ENCODE data around the gene BMP4. TPM values are rescaled to one million over a fixed set of nuclear protein-coding genes. Genes with fewer than 3 reads are reported as not detected.

The BMP4 gene
- polyA plus RNA-seq, 1 donor (not counting 4 experiments of a cell fraction or from before 2014, with no cell fraction given): 6.5 TPM

- TF ChIP-seq EZH2 (IDR thresholded peaks at IDR 0.05; ENCODE audit: low read length) (no peak), CTCF (optimal IDR thresholded peaks at IDR 0.05 in 1 of 3, IDR thresholded peaks at IDR 0.05 in 1 of 3, conservative IDR thresholded peaks at IDR 0.05 in 1 of 3; ENCODE audit: extremely low read depth in 1 of 3, insufficient read depth in 2 of 3, low read length in 3 of 3) (no peak)
- no peaks in the 10 kb centered on the region for H3K27me3 ChIP-seq (ENCODE audit: control insufficient read depth, extremely low read depth, insufficient read depth, low read length)
- no peak overlapping the region for H3K4me2 ChIP-seq (ENCODE audit: control insufficient read depth, extremely low read depth, insufficient read depth, low read depth, low read length)
- no peaks in the 10 kb centered on the region for H3K4me1 ChIP-seq (ENCODE audit: control insufficient read depth, extremely low read depth, insufficient read depth, low read length)
- H3K79me2 ChIP-seq (ENCODE audit: control insufficient read depth, insufficient read depth, low read length): no peaks in the 10 kb centered on the region
- H3K9me3 ChIP-seq (ENCODE audit: control insufficient read depth, low read depth, low read length): no peaks in the 10 kb centered on the region
- FAIRE-seq: no peak
- H3K36me3 ChIP-seq (ENCODE audit: control insufficient read depth in 2 of 2, extremely low read depth in 1 of 2, insufficient read depth in 2 of 2, low read length in 2 of 2): peaks cover 0 to 5% of the 10 kb centered on the region in 2 experiments
- H3K9me1 ChIP-seq (ENCODE audit: control insufficient read depth, extremely low read depth, insufficient read depth, low read length): no peaks in the 10 kb centered on the region
- H2AFZ ChIP-seq (ENCODE audit: control insufficient read depth, low read length): no peak overlapping the region
- H3K9ac ChIP-seq (ENCODE audit: control insufficient read depth, extremely low read depth, insufficient read depth, low read length): no peak overlapping the region
- no peak overlapping the region for H3K27ac ChIP-seq (ENCODE audit: control insufficient read depth, insufficient read depth, low read length)
- no peaks in the 10 kb centered on the region for H4K20me1 ChIP-seq (ENCODE audit: control insufficient read depth, extremely low read depth, insufficient read depth, low read length)
- dilution Hi-C loops (cut with MboI; ENCODE audit: extremely low pct_ligation_motif_present, low sequenced_read_pairs): no loop called here
- no peak overlapping the region for H3K4me3 ChIP-seq (ENCODE audit: control insufficient read depth in 2 of 3, extremely low read depth in 1 of 3, insufficient read depth in 2 of 3, low read depth in 1 of 3, low read length in 3 of 3)
- no peak for DNase-seq (ENCODE audit: low read depth, low spot score)
These were observed 9.0 kb downstream of the BMP4 start for GRCh38 chr14:53947452-53948204.

GRCh38 chr14:53947094-53947445 is 9.6 kb downstream of the BMP4 start:
- TF ChIP-seq EZH2 (IDR thresholded peaks at IDR 0.05; ENCODE audit: low read length) (no peak), CTCF (optimal IDR thresholded peaks at IDR 0.05 in 1 of 3, IDR thresholded peaks at IDR 0.05 in 1 of 3, conservative IDR thresholded peaks at IDR 0.05 in 1 of 3; ENCODE audit: extremely low read depth in 1 of 3, insufficient read depth in 2 of 3, low read length in 3 of 3) (no peak)
- H4K20me1 ChIP-seq (ENCODE audit: control insufficient read depth, extremely low read depth, insufficient read depth, low read length): no peaks in the 10 kb centered on the region
- H3K27ac ChIP-seq (ENCODE audit: control insufficient read depth, insufficient read depth, low read length): no peak overlapping the region
- no peak overlapping the region for H3K4me2 ChIP-seq (ENCODE audit: control insufficient read depth, extremely low read depth, insufficient read depth, low read depth, low read length)
- dilution Hi-C loops (cut with MboI; ENCODE audit: extremely low pct_ligation_motif_present, low sequenced_read_pairs): no loop called here
- H3K36me3 ChIP-seq (ENCODE audit: control insufficient read depth in 2 of 2, extremely low read depth in 1 of 2, insufficient read depth in 2 of 2, low read length in 2 of 2): no peaks in the 10 kb centered on the region
- H3K9me1 ChIP-seq (ENCODE audit: control insufficient read depth, extremely low read depth, insufficient read depth, low read length): no peaks in the 10 kb centered on the region
- H3K9ac ChIP-seq (ENCODE audit: control insufficient read depth, extremely low read depth, insufficient read depth, low read length): no peak overlapping the region
- no peak overlapping the region for H2AFZ ChIP-seq (ENCODE audit: control insufficient read depth, low read length)
- no peaks in the 10 kb centered on the region for H3K79me2 ChIP-seq (ENCODE audit: control insufficient read depth, insufficient read depth, low read length)
- no peak overlapping the region for H3K4me3 ChIP-seq (ENCODE audit: control insufficient read depth in 2 of 3, extremely low read depth in 1 of 3, insufficient read depth in 2 of 3, low read depth in 1 of 3, low read length in 3 of 3)
- no peaks in the 10 kb centered on the region for H3K27me3 ChIP-seq (ENCODE audit: control insufficient read depth, extremely low read depth, insufficient read depth, low read length)
- no peaks in the 10 kb centered on the region for H3K4me1 ChIP-seq (ENCODE audit: control insufficient read depth, extremely low read depth, insufficient read depth, low read length)
- H3K9me3 ChIP-seq (ENCODE audit: control insufficient read depth, low read depth, low read length): no peaks in the 10 kb centered on the region
- DNase-seq (ENCODE audit: low read depth, low spot score) (no peak), FAIRE-seq (no peak)
